WERI-Rb-1 (cell line): ENCODE data around the gene RSRC1.
A peak's percentile ranks its signal among the peaks of the same experiment; 100 is the strongest.
"Not testable (repeated sequence)": the region's sequence is repeated elsewhere in the genome, so short reads cannot be mapped to it uniquely, and the experiment has no call there.

Experiments
- DNase-seq: peaks from one replicate; pipeline ENCODE4 v3.0.0-alpha.2; 2020
- H3K27ac ChIP-seq: fragments of 250-450 bp; sonication (Bioruptor Pico); 2 replicates; pipeline ENCODE4 v1.5.1; 2020; ENCODE audit warnings: mild to moderate bottlenecking, moderate library complexity
- H3K27me3 ChIP-seq: fragments of 250-450 bp; sonication (Bioruptor Pico); 2 replicates; pipeline ENCODE4 v1.5.1; 2021; ENCODE audit warnings: mild to moderate bottlenecking, low read depth, moderate library complexity; ENCODE audit not compliant: insufficient read depth, severe bottlenecking
- H3K36me3 ChIP-seq: fragments of 250-450 bp; sonication (Bioruptor Pico); 2 replicates; pipeline ENCODE4 v1.5.1; 2020; ENCODE audit warnings: mild to moderate bottlenecking, moderate library complexity
- H3K4me3 ChIP-seq: 2 replicates; pipeline ENCODE4 v1.5.1; 2011; ENCODE audit warnings: low read depth, mild to moderate bottlenecking, control low read depth, low read length
- H3K9me3 ChIP-seq: fragments of 250-450 bp; sonication (Bioruptor Pico); 2 replicates; pipeline ENCODE4 v1.5.1; 2021; ENCODE audit warnings: mild to moderate bottlenecking, moderate library complexity; ENCODE audit not compliant: severe bottlenecking
- CTCF ChIP-seq: IDR thresholded peaks from 2 replicates; pipeline ENCODE4 v1.5.1; 2011; ENCODE audit warnings: low read depth, mild to moderate bottlenecking, control low read depth, inconsistent platforms, low read length

RSRC1 gene

GRCh38 chr3:158492685-158493084 lies 382.8 kb downstream of the RSRC1 start:
- DNase-seq = peak; percentile 7
- H3K4me3 ChIP-seq = no peak overlapping the region
- H3K9me3 ChIP-seq = no peaks in the 10 kb centered on the region
- TF ChIP-seq CTCF = no peak
- H3K27ac ChIP-seq = peak overlapping the region; percentile 43
- H3K27me3 ChIP-seq = no peaks in the 10 kb centered on the region
- H3K36me3 ChIP-seq = no peaks in the 10 kb centered on the region

GRCh38 chr3:158493931-158494330 lies 384.0 kb downstream of the RSRC1 start:
- no peak for DNase-seq
- no peak for TF ChIP-seq CTCF
- Histone ChIP-seq H3K27ac (no peak overlapping the region), H3K27me3 (no peaks in the 10 kb centered on the region), H3K36me3 (no peaks in the 10 kb centered on the region), H3K9me3 (no peaks in the 10 kb centered on the region), H3K4me3 (no peak overlapping the region)

- no peaks in the 10 kb centered on the region for H3K36me3 ChIP-seq
- no peak for DNase-seq
- no peaks in the 10 kb centered on the region for H3K27me3 ChIP-seq
- TF ChIP-seq CTCF = no peak
- H3K27ac ChIP-seq = no peak overlapping the region
- no peaks in the 10 kb centered on the region for H3K9me3 ChIP-seq
- no peak overlapping the region for H3K4me3 ChIP-seq
Measured at GRCh38 chr3:158494673-158495072, 384.8 kb downstream of the RSRC1 start.

GRCh38 chr3:158495398-158495902 lies 385.6 kb downstream of the RSRC1 start:
- DNase-seq, H3K4me3 ChIP-seq, H3K36me3 ChIP-seq, H3K27ac ChIP-seq, H3K9me3 ChIP-seq, H3K27me3 ChIP-seq: not testable (repeated sequence)

GRCh38 chr3:158505117-158505516 lies 395.2 kb downstream of the RSRC1 start:
- peak; percentile 10 for DNase-seq
- no peaks in the 10 kb centered on the region for H3K27me3 ChIP-seq
- no peak for TF ChIP-seq CTCF
- H3K4me3 ChIP-seq = no peak overlapping the region
- no peaks in the 10 kb centered on the region for H3K9me3 ChIP-seq
- no peaks in the 10 kb centered on the region for H3K36me3 ChIP-seq
- no peak overlapping the region for H3K27ac ChIP-seq

GRCh38 chr3:158506456-158506855 lies 396.6 kb downstream of the RSRC1 start:
- no peak for DNase-seq
- H3K9me3 ChIP-seq = no peaks in the 10 kb centered on the region
- H3K27ac ChIP-seq = no peak overlapping the region
- TF ChIP-seq CTCF = no peak
- H3K36me3 ChIP-seq = no peaks in the 10 kb centered on the region
- no peak overlapping the region for H3K4me3 ChIP-seq
- no peaks in the 10 kb centered on the region for H3K27me3 ChIP-seq
